ENCODE measurements around the gene LTN1. TPM values are rescaled to one million over a fixed set of nuclear protein-coding genes. Genes with fewer than 3 reads are reported as not detected.

The LTN1 gene
- polyA plus RNA-seq, 3 donors = 6.0 to 14.0 (median 11.7) TPM

- no peak overlapping the region for H3K27ac Mint-ChIP-seq
- peaks cover 6 to 14% of the 10 kb centered on the region in 2 donors for H3K4me1 ChIP-seq (ENCODE audit: control insufficient read depth in 1 of 2, insufficient read depth in 2 of 2, low read length in 2 of 2)
- peak overlapping the region; percentile 89 for H2AFZ ChIP-seq (ENCODE audit: insufficient read depth, low read depth, low read length, poor library complexity, severe bottlenecking)
- H3K4me3 Mint-ChIP-seq = no peak overlapping the region
- DNase-seq = no peak
- H3K27me3 Mint-ChIP-seq (ENCODE audit: low read depth in 3 of 3) = peaks cover 0 to 8% (median 5%) of the 10 kb centered on the region in 3 donors
- no peak for TF ChIP-seq CTCF (IDR thresholded peaks at IDR 0.05)
- peaks cover 4 to 13% of the 10 kb centered on the region in 2 donors for H3K36me3 ChIP-seq (replicated peaks in 1 of 2; ENCODE audit: control insufficient read depth in 1 of 2, insufficient read depth in 2 of 2, low read length in 2 of 2)
- H3K9me3 ChIP-seq (replicated peaks in 1 of 2; ENCODE audit: control insufficient read depth in 1 of 2, insufficient read depth in 1 of 2, low read length in 2 of 2) = no peaks in the 10 kb centered on the region
- H3K9me3 Mint-ChIP-seq = peaks cover 0 to 6% (median 3%) of the 10 kb centered on the region in 7 donors
- H3K4me1 Mint-ChIP-seq = peaks cover 13% of the 10 kb centered on the region
- no peaks in the 10 kb centered on the region for H3K79me2 ChIP-seq (ENCODE audit: insufficient read depth, low read length)
- H3K4me3 ChIP-seq (replicated peaks in 1 of 3; ENCODE audit: low read depth in 2 of 3, low read length in 3 of 3) = no peak overlapping the region
- no peak overlapping the region for H3K27ac ChIP-seq (ENCODE audit: low read depth in 1 of 2, low read length in 2 of 2)
- no peaks in the 10 kb centered on the region for H4K20me1 ChIP-seq (ENCODE audit: insufficient read depth, low read length)
- no peaks in the 10 kb centered on the region for H3K27me3 ChIP-seq (ENCODE audit: control insufficient read depth in 2 of 2, insufficient read depth in 2 of 2, low read length in 2 of 2)
- peaks cover 9 to 14% of the 10 kb centered on the region in 2 donors for H3K36me3 Mint-ChIP-seq
- no peak overlapping the region for H3K4me2 ChIP-seq (replicated peaks; ENCODE audit: extremely low read depth, low read length, poor library complexity, severe bottlenecking)
- H3K9ac ChIP-seq (ENCODE audit: insufficient read depth, low read length, poor library complexity, severe bottlenecking) = no peak overlapping the region
- intact Hi-C loops (cut with micrococcal nuclease) = no loop called here
Measured at GRCh38 chr21:28883931-28884330, 108.7 kb downstream of the LTN1 start.

DNA sequence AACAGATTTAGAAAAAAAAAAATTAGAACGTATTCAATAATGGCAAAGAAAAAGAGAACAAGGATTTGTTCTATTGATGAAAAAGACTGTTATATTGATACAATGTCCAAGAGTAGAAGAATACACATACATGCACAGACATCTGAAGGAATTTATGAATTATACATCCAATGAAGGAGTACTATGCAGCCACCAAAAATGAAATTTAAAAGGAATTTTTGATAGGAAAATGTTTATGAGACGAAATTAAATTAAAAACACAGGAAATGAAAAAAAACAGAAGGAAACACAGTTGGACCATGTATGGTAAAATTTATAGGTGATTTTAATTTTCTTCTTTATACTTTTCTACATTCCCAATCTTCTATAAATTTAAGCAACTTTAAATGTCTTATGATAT lies 110.3 kb downstream of the LTN1 start:
- H3K4me3 ChIP-seq (replicated peaks in 1 of 3; ENCODE audit: low read depth in 2 of 3, low read length in 3 of 3) = no peak overlapping the region
- peaks cover 4 to 13% of the 10 kb centered on the region in 2 donors for H3K36me3 ChIP-seq (replicated peaks in 1 of 2; ENCODE audit: control insufficient read depth in 1 of 2, insufficient read depth in 2 of 2, low read length in 2 of 2)
- TF ChIP-seq CTCF (IDR thresholded peaks at IDR 0.05) = no peak
- no peak overlapping the region for H3K9ac ChIP-seq (ENCODE audit: insufficient read depth, low read length, poor library complexity, severe bottlenecking)
- H3K4me2 ChIP-seq (replicated peaks; ENCODE audit: extremely low read depth, low read length, poor library complexity, severe bottlenecking) = no peak overlapping the region
- H3K27me3 ChIP-seq (ENCODE audit: control insufficient read depth in 2 of 2, insufficient read depth in 2 of 2, low read length in 2 of 2) = no peaks in the 10 kb centered on the region
- Mint-ChIP-seq H3K27me3 (ENCODE audit: low read depth in 3 of 3) (peaks cover 0 to 2% (median under 1%) of the 10 kb centered on the region in 3 donors), H3K27ac (no peak overlapping the region), H3K36me3 (peaks cover 9 to 16% of the 10 kb centered on the region in 2 donors), H3K4me1 (peaks cover 13% of the 10 kb centered on the region), H3K4me3 (no peak overlapping the region), H3K9me3 (peaks cover 0 to 6% (median 3%) of the 10 kb centered on the region in 7 donors)
- H3K27ac ChIP-seq (ENCODE audit: low read depth in 1 of 2, low read length in 2 of 2) = no peak overlapping the region
- peaks cover 6 to 14% of the 10 kb centered on the region in 2 donors for H3K4me1 ChIP-seq (ENCODE audit: control insufficient read depth in 1 of 2, insufficient read depth in 2 of 2, low read length in 2 of 2)
- H3K79me2 ChIP-seq (ENCODE audit: insufficient read depth, low read length) = no peaks in the 10 kb centered on the region
- H2AFZ ChIP-seq (ENCODE audit: insufficient read depth, low read depth, low read length, poor library complexity, severe bottlenecking) = no peak overlapping the region
- intact Hi-C loops (cut with micrococcal nuclease) = no loop called here
- no peaks in the 10 kb centered on the region for H4K20me1 ChIP-seq (ENCODE audit: insufficient read depth, low read length)
- H3K9me3 ChIP-seq (replicated peaks in 1 of 2; ENCODE audit: control insufficient read depth in 1 of 2, insufficient read depth in 1 of 2, low read length in 2 of 2) = no peaks in the 10 kb centered on the region
- no peak for DNase-seq
- no CpG with 5 or more reads among the region's 2 CpGs for WGBS (ENCODE audit: insufficient coverage)

Other genes starting within 250 kb of the LTN1 start
- gene RWDD2B, start 26.5 kb upstream of the LTN1 start, polyA plus RNA-seq = 1 to 10 TPM; 1.8 to 5.2 (median 4.7) TPM
- 10 to 100 TPM; 11.6 to 23.6 (median 16.2) TPM for gene USP16, start 31.8 kb upstream of the LTN1 start, polyA plus RNA-seq
- 100 to 1,000 TPM in 2 of 3 donors, 10 to 100 TPM in 1; 71.9 to 173 (median 169) TPM for gene CCT8, start 80.8 kb upstream of the LTN1 start, polyA plus RNA-seq
- 10 to 100 TPM; 14.6 to 15.8 (median 15.7) TPM for gene MAP3K7CL, start 137.8 kb upstream of the LTN1 start, polyA plus RNA-seq